Measurements from ENCODE around the gene FJX1.

The FJX1 gene

GRCh38 chr11:35617687-35618496, at the start of gene FJX1:
FJX1 (plus strand) TSS chr11:35618460; CDS start chr11:35618637, 177 bp downstream.
- peak in 1 of 2 experiments; percentile 7 for DNase-seq

DNA sequence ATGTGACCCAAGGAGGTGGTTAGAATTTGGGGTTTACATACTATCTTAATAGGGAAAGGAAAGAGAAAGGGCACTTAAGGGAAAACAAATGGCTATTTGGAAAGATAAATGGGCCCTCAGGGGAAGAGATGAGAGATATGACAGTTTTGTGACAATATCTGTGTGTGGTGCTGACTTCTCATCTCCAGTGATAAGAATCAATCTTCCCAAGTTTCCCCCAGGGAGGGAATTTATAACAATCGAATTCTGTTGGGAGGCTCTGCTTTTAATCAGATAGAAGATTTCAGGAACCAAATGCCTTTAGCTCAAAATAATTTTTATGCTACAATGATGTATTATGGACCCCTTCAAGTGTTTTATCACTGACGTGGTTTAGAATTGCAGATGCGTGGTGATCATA, 46.6 kb upstream of the FJX1 start:
- no peak for DNase-seq

DNA sequence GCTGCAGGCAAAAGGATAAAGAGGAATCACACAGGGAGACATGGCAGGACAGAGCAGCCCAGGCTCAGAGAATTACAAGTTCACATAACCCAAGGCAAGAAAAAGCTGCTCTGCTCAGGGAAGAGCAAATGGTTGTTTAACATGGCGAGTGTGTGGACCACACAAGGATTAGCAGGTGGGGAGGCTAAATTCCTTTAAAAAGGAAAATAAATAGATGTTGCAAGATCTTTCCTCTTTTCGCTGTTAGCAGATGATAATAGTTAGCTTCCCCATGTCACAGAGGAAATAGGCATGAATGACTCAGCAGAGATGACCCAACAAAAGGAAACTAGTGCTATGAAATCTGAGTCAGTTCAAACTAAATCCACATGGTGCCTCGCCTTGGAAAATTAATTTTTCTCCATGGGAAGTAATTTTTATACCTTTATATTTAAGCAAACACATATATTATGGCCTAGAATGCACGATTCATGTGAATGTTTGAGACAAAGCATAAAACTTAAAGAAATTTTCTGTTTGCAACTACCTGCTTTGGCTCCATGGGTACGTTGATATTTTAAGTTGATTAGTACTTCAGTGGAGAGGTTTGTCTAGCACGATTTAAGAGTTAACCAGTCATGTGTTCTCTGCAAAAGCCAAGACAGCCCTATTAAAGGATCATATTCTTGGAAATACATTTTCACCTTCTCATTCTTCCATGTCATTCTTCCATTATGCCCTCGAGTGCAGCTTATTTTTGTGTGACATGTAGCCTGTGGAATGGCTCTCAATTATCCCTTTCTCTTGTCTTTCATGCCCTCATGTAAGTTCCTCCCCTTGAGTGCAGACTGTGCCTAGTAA, 38.5 kb upstream of the FJX1 start:
- no peak for DNase-seq

DNA sequence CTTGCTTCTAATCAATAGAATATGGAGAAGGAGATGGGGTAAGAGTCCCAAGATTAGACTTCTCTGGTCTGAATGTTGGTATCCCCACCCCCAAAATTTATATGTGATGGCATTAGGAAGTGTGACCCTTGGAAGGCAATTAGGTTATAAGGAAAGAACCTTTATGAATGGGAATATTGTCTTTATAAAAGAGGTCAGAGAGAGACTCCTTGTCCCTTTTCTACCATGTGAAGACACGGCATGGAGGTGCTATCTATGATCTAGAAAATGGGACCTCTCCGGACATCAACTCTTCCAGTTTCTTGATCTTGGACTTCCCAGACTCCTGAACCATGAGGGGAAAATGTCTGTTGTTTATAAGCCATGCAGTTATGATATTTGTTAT, 37.9 kb upstream of the FJX1 start:
- DNase-seq = no peak

GRCh38 chr11:35582033-35582432, 36.2 kb upstream of the FJX1 start:
- DNase-seq = no peak

GRCh38 chr11:35583126-35583525, 35.1 kb upstream of the FJX1 start:
- DNase-seq = no peak

DNA sequence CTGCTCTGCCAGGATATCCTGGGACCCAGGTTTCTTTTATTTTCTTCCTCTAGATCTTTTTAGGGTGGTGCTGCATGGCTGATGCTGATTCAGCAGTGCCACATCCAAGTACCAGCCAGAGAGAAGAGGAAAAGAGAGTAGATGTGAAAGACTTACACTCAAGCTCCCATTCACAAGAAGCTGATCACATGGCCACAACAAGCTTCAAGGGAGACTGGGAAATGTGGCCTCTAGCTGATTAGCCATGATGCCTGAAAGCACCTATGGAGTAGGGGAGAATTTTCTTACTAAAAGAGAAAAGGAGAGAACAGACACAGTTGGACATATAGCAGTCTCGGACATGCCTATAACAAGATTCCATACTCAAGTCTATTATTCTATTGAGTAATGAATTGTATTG, 34.4 kb upstream of the FJX1 start:
- DNase-seq = no peak

DNA sequence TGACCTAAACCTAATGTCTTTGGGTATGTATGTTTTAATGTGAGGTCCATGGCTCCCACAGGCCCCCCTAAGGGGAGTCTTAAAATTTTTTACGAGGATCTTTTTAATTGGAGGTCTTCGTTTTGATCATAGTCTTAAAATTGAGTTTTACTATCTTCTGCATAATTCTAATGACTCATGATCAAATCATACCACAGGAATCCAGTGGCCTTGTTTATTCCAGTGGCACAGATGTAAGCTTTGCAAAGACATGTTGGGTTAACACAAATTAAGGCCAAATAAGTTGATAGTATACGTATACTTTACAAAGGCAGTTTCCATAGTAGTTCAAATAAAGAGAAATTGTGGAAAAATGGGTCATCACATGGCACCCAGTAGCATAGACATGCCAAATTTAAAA, 33.9 kb upstream of the FJX1 start:
- no peak for DNase-seq

DNA sequence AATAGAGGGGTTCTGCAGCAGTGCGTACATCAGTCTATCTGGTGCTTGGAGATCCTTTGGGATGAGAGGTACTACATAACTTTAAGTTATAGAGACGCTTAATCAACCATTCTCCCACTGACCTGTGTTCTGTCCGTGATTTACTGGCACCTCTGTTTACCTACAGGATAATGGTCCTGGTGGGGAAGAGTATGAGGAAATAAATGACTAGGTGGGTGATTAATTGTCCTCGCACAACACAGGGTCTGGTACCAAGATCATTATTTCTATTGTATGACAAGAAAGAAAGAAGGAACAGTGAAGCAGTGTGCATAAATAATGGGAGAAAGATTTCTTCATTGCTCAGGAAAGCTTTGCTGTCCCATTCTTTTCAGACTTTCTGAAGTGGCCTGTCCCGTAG, 32.8 kb upstream of the FJX1 start:
- no peak for DNase-seq

GRCh38 chr11:35586222-35586621, 32.0 kb upstream of the FJX1 start:
- no peak for DNase-seq

- no peak for DNase-seq
These were observed 30.3 kb upstream of the FJX1 start for GRCh38 chr11:35587972-35588371.

- DNase-seq = no peak
These were observed 29.6 kb upstream of the FJX1 start for GRCh38 chr11:35588627-35589026.

- DNase-seq = no peak
These were observed 29.0 kb upstream of the FJX1 start for GRCh38 chr11:35589281-35589680.

DNA sequence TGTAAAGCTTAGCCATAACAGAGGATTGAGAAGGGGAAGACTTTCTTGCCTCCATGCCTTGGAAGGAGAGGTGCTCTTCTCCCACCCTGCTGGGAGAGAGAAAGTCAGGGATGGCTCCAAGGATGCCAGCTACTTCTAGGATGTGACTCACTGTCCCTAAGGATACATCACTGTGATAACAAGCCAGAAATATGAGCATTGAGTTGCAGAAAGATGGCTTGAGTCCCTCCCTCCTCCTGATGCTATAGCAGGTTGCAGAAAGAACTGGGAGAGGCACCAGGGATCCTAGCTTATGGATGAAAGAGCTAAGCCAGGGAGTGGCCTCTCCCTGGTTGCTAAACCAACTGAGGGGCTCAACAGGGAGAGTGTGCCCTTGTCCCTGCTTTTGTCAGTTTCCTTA, 27.8 kb upstream of the FJX1 start:
- DNase-seq = no peak

GRCh38 chr11:35593143-35593542, 25.1 kb upstream of the FJX1 start:
- no peak for DNase-seq

DNA sequence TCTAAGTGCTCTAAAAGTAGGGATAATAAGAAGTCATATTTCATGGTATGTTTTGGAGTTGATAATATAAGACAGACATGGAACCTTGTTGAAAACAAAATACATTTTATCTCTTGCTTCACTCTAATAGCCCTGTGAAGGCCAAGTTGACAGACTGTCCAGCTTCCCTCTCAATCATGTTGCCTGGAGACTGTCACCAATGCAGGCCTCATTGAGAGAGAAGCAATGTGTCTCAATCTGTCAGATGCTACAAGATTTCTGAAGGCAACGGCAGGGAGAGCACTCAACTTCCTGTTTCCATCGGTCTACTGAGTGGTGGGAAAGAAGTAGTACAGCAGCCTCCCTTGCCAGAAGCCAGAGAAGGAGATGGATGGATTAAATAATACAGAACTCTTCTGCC, 23.6 kb upstream of the FJX1 start:
- DNase-seq = no peak

GRCh38 chr11:35598254-35599125, 19.8 kb upstream of the FJX1 start:
- DNase-seq = no peak

- DNase-seq = no peak
These were observed 17.9 kb upstream of the FJX1 start for GRCh38 chr11:35600331-35600838.

- DNase-seq = no peak
These were observed 16.0 kb upstream of the FJX1 start for GRCh38 chr11:35602160-35602793.

GRCh38 chr11:35602979-35603378, 15.3 kb upstream of the FJX1 start:
- DNase-seq = no peak

GRCh38 chr11:35605706-35606105, 12.6 kb upstream of the FJX1 start:
- no peak for DNase-seq

- DNase-seq = no peak
These were observed 12.1 kb upstream of the FJX1 start for GRCh38 chr11:35606206-35606605.
